ENCODE measurements around the gene KMT2D. TPM values are rescaled to one million over a fixed set of nuclear protein-coding genes. Genes with fewer than 3 reads are reported as not detected.

Gene KMT2D, protein sequence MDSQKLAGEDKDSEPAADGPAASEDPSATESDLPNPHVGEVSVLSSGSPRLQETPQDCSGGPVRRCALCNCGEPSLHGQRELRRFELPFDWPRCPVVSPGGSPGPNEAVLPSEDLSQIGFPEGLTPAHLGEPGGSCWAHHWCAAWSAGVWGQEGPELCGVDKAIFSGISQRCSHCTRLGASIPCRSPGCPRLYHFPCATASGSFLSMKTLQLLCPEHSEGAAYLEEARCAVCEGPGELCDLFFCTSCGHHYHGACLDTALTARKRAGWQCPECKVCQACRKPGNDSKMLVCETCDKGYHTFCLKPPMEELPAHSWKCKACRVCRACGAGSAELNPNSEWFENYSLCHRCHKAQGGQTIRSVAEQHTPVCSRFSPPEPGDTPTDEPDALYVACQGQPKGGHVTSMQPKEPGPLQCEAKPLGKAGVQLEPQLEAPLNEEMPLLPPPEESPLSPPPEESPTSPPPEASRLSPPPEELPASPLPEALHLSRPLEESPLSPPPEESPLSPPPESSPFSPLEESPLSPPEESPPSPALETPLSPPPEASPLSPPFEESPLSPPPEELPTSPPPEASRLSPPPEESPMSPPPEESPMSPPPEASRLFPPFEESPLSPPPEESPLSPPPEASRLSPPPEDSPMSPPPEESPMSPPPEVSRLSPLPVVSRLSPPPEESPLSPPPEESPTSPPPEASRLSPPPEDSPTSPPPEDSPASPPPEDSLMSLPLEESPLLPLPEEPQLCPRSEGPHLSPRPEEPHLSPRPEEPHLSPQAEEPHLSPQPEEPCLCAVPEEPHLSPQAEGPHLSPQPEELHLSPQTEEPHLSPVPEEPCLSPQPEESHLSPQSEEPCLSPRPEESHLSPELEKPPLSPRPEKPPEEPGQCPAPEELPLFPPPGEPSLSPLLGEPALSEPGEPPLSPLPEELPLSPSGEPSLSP (N-terminal part only)
- 10 to 100 TPM; 47.8 to 69.3 (median 51.7) TPM for polyA plus RNA-seq (ENCODE audit: insufficient read depth in 1 of 5, insufficient read length in 5 of 5, low replicate concordance in 1 of 5)
- long read RNA-seq, donor 1, partial matches to known transcripts: 46 of 54 reads
- long read RNA-seq, donor 1, other reads (novel, unspliced or antisense): 5 of 54 reads
- long read RNA-seq, donor 2, partial matches to known transcripts: 0 of 1 reads
- long read RNA-seq, donor 2, other reads (novel, unspliced or antisense): 0 of 1 reads
- long read RNA-seq, donor 3, partial matches to known transcripts: 6 of 9 reads
- long read RNA-seq, donor 3, other reads (novel, unspliced or antisense): 0 of 9 reads
- long read RNA-seq, donor 4, partial matches to known transcripts: 7 of 8 reads
- long read RNA-seq, donor 4, other reads (novel, unspliced or antisense): 0 of 8 reads
- long read RNA-seq, donor 5, partial matches to known transcripts: 13 of 13 reads
- long read RNA-seq, donor 5, other reads (novel, unspliced or antisense): 0 of 13 reads
- long read RNA-seq, donor 6, partial matches to known transcripts: 11 of 15 reads
- long read RNA-seq, donor 6, other reads (novel, unspliced or antisense): 0 of 15 reads
- long read RNA-seq, donor 7, partial matches to known transcripts: 30 of 30 reads
- long read RNA-seq, donor 7, other reads (novel, unspliced or antisense): 0 of 30 reads
- long read RNA-seq, donor 8: 0 reads

DNA sequence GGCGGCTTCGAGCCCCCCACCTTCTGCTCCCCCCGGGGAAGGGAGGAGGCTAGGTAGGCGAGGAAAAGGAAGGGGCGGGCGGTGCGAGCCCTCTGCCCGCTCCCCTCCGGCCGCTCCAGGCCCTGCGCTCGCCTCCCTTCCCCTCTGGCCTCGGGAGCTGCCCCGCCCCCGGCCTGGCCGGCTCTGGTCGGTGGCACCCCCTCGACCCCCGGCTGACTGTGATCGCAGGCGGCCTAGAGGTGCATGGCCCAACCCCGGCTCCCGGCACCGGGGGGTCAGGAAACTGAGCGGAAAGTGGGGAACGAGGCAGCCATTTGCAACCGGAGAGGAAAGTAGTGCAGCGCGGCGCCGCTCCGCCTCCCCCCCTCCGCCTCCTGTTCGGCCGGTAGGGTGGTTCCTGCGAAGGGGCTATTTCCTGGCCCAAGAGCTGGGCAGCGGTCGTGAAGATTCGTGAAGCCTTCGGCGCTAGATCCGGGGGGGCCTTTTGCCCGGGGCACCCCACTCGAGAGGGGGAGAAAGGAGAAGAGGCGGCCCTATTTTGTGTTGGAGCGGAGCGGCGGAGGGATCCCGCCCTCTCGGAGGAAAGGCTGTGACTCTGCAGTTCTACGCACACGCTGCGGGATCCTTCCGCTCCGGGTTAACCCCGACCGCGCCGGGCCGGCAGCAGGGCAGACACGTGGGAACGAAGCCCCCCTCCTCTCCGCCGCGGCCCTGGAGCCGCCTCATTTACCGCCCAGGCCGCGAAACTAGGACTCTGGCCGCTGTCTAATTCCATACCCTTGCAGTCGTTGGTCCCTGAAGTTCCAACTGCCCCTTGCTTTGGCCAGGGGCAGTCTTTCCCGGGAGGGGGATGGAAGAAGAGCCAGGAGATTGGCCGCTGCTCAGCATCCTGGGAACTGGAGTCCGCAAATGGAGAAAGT, at the start of gene KMT2D:
Gene KMT2D, minus strand, starts transcription at position 558 of the 920 bp plus-strand sequence. CDS start 5,470 bp downstream, outside the sequence.
- DNase-seq: peak; percentile 94 to 97

DNA sequence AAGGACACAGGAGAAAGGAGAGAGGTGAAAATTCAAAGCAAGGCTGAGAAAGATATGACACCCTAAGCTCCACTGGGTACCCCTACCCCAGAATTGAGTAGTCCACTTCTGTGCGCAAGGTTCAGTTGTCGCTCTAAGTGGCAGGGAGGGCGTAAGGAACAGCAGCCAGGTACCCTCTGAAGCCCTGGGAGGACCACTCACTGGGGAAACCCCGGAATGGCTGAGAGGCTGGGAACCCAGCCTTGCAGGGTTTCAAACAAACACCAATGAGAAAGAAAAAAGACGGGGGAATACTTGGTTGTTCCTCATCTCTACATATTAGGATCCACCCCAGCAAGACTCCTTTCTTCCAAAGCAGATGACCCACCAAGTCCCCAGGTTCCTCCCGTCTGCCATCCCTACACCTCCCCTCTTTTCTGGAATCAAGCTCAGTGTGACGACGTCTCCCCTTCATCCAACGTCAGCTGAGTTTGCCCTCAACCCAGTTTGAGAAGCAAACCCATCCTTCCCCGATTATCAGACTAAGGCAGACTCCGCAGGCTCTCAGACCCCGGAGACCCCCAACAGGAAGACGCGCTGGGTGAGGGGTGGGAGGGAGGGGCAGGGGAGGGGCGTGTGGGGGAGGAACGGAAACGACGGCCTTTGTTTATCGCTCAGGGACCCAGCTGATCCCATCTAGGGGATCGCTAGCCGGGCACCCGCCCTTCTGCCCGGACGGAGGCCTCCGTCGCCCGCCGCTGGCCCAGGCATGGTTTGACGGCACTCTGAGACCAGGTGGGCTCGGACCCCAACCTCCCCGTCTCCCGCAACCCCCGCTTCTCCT, 49.3 kb upstream of the KMT2D start:
- peak in 1 of 2 donors; percentile 60 for DNase-seq

DNA sequence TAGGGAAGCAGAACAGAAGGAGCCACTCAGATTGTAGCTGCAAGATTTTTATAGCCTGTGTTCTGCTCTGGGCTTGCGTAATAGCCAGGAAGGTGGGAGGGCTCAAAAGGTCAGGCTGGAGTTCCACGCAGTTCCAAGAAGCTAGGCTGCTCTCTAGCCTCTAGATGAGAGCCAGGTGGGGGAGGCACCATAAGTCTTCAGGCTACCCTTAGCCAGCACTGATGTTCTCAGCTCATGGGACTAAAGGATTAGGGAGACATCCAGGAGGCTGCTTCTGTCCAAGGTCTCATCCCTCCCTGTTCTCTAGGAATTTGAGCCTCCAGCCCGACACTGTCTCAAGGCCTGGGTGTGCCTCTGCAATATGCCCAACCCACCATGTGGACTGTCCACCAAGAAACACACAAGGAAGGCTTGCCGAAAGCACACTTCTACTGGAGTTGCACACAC, 48.4 kb upstream of the KMT2D start:
- no peak for DNase-seq

DNA sequence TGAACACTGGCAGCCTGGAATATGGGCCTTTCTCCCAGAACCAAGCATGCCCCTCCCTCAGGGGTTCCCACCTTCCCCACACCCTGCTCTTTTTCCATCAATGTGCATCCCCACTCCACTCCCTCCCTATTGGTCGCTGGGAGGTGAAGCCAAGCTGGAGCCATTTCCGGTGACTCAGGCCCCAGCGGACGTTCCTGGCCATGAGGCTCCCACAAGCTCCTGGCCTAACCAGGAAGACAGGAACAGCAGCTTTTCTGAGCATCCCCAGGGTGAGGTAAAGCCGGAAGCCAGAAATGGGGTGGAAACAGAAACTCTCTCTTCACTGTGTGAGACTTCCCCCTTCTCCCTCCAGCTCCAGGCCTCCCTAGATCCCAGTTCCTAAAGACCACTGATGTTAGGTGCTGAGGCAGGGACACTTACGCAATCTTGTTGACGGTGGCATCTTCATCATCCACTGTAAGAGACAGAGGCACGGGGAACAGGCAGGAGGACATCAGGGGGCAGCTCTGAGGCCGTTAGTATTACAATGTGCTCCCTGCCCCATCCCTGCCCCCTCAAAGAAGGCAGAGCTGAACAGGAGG, 45.0 kb upstream of the KMT2D start:
- DNase-seq: no peak

DNA sequence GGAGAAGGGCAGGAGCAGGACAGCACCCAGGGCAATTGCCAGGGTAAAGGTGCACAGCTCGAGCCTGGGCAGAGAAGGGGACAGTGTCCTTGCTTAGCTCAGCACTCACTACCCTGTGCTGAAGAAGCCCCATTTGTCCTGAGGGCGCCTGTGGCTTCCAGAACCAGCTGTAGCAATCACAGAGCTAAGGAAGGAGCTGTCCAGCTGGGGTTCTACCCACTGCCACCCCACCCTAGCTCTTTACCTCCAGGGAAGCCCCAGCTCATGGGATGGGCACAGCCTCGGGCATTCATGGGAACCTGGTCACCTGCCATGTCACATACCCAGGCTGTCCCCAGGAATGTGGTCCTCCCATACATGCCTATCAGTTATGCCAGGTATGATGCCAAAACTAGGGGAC, 44.2 kb upstream of the KMT2D start:
- DNase-seq: no peak

DNA sequence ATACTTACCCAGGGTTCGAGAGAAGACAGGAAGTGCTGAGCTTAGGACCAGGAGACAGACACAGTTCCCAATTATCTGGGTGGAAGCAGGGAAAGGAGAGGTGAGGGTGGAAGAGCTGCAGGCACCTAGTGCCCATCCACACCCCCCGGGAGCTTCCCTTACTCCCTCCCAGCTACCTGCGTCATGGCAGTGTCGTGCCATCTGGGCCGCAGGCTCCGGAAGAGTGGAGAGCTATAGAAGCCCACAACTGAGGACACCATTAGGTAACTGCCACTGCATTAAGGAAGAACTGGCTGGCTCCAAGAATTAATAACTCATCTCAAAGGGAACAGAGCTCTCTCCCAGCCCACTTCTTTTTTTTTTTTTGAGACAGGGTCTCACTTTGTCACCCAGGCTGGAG, 39.8 kb upstream of the KMT2D start:
- DNase-seq: no peak

DNA sequence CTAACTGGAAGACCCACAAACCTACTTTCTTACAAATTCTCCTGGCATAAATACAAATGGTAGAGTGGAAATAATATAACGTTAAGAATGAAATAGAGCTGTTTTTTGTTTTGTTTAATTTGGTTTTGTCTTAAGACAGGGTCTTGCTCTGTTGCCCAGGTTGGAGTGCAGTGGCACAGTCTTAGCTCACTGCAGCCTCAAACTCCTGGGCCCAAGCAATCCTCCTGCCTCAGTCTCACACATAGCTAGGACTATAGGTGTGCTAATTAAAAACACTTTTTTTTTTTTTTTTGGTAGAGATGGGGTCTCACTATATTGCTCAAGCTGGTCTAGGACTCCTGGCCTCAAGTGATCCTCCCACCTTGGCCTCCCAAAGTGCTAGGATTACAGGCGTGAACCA, 38.1 kb upstream of the KMT2D start:
- no peak for DNase-seq

DNA sequence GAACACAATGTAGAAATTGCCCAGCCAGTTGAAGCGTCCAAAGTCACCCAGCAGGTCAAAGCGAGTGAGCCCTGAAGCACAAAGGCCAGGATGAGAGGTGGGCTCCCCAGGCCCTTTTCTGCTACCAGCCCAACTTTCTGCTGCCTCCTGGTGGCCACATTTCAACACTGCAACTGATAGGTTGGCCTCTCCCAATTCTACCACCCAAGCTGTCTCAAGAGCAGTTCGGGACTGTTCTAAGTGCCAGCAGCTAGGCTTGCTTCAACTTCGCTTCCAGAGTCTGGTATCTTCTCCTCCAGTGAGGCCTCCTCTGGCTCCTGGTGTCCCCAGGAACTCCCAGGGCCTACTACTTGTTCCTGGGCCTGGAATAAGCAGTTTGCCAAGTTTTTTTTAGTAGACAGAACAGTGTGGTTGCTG, 37.4 kb upstream of the KMT2D start:
- DNase-seq: no peak

DNA sequence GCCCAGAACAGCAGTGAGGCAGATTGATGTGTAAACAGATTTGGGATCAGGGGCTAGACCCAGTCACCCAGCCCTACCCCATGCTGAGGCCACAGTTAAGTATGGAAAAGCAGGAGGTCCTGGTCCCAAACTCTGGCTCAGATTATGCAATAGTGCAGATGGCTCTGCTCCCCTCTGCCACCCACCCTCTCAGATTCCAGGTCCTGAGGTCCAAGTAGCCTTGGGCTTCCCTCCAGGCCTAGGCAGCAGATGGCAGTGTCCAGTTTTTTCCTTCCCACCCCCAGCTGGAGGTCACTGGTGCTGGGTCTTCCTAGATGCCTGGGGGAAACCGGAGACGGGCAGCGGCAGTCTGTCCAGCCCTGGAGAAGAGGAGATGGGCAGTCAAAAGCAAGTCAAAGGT, 36.8 kb upstream of the KMT2D start:
- DNase-seq: no peak

DNA sequence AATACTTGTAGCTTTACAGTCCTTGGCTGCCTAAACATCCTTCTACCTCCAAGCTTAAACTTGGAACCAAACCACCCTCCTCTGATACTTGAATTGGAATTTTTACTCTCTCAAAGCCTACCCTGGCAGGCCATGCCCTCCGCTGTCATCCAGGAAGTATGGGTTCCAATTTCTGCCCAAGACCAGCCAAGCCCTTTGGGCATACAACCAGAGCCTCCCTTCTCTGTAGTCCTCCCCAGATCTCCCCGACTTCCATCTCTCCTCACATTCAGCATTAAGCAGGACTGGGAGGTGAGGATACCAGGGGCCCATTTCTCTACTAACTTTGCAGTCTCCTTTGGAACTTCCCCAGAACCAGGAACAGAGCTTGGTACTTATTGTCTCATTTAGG, 34.4 kb upstream of the KMT2D start:
- DNase-seq: no peak

DNA sequence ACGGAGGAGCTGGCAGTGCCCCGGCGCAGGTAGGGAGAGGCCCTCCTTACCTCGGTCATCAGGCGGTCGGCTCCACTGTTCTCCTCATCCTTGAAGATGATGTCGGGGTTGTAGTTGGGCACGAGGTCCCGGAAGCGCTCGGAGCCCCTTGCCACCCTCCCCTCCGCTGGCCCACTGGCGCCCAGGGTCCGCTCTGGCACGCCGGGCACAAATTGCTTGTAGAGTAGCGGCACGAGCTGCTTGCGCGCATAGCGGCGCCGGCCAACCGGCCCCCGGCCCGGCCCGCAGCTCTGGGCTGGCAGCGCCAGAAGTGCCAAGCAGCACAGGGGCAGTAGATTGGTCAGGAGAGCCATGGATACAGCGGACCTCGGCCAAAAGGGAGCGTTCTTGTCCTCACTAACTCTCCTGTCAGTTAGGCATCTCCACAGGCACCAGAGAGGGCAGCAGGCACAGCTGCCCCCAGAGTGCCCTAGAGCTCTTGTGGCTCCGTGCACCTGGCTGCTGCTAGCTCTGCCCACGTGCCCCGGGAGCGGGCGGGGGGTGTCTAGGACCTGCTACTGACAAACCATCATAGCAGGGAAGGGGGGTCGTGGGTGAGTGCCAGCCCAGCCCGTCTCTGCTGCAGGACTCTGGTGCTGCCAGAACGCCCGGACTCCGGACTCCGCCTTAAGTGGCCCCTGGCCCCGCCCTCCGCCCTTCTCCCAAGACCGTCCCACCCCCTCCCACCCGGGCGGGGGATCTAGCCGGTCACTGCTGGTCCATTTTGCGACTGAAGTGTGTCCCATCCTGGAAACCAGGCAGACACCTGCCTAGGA, 33.8 kb upstream of the KMT2D start, which contains the start of gene DHH:
Gene DHH, minus strand, starts transcription at position 642 of the 815 bp plus-strand sequence. Its CDS starts 289 bp downstream, at position 353.
- no peak for DNase-seq

DNA sequence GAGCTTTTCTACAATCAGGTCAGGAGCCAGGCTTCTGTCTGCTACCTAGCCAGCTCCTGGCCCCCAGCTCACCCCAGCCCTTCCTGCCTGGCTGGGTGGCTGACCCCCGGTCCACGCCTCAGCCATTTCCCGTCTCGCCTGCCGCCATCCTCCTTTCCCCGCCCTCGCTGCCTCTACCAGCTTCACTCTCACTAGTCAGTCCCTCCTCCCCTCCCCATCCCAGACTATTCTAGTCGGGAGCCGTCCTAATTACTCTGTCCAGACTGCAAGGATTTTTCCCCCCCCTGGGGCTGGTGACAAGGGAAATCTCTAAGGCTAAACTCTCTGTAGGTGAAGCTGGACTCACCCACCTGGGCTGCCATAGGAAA, 33.2 kb upstream of the KMT2D start:
- no peak for DNase-seq

DNA sequence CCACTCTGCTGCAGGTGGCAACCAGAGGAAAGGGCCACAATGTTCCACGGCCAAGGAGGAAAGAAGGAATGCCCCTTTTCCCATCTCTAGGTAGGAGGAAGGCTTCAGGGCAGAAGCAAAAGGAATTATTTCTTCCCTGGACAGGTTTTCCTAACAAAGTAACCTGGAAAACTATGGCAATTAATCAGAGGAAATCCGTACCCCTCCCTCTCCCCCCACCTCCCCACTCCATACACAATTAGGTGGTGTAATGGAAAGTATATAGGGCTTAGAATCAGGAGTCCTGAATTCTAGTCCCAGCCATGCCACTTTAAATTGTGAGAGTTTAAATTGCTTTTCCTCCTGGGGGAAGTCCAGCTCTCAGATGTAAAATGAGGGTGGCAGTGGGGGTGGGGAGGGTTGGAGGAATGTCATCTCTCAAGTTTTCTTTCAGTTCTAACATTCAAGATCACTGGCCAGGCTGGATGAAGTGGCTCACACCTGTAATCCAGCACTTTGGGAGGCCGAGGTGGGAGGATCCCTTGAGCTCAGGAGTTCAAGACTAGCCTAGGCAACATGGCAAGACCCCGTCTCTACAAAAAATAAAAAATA, 32.3 kb upstream of the KMT2D start:
- no peak for DNase-seq

DNA sequence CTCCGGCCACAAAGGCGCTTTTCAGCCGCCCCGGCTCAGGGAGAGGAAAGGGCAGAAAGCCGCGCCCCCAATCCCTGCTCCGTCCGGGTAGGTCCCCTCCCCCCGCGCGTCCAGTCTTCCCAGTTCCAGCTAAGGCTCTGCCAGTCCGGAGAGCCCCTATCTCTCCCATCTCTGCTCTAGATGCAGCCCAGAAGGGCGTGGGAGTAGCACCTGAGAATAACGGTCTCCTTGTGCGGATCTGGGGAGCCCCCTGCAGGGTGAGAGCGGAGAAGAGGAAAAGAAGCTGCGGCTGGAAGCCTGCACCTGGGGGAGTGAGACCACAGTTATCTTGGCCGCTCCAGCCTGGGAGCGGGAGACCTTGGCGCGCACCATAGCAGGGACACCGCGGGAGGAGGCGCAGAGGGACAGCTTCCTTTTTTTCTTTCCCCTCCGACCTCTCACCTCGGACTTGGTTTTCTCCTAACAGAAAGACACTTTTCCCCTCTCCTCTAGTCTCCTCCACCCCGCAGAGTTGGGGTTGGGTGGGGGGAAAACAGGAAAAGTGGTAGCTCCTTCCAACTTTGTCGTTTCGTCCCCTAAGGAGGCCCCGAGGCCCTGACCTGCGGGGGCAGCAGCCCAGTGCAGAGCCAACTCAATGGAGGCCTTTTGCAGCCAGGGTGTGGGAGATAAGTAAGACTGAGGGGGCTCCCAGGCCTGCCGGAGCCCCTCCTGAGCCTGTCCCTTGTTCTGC, 31.7 kb upstream of the KMT2D start:
- no peak for DNase-seq

DNA sequence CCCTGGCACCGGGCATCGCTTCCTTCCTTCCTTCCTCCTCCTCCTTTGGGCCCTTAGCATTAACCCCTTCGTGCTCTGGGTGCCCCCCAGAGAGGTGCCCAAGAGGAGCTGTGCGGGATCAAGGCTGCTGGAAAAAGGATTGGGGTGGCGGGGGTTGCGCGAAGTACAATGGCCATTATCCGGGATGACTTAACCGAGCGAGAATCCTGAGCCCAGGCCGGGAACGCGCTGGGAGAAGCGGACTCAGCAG, 31.2 kb upstream of the KMT2D start:
- no peak for DNase-seq

DNA sequence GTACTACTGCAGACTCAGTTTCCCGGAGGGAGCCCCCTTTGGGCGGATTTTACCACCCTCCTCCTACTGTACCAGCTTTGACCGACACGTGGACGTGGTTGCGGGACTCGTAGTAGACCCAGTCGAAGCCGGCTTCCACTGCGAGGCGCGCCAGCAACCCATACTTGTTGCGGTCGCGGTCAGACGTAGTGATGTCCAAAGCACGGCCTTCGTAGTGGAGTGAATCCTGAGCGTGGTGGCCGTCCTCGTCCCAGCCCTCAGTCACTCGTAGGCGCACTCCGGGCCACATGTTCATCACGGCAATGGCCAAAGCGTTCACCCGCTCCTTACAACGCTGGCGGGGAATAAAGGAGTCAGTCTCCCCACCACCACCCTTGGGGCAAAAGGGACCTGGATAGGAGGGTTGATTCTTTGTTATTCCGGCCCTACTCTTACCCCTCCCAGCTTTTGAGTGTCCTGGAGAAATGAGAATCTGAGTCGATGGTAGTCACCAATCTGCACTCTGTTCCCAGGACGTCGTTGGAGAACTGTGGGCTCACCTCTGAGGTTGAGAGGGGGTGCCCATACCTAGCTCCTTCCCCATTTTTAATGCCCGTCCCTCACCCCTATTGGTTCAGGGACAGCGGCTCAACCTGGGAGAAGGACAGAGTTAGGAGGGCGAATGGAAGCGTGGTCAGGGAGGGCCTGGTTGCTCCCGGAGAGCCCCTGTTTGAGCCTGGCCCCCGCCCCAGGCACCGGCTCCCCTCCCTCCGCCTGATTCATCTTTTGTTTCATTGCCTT, 30.7 kb upstream of the KMT2D start:
- no peak for DNase-seq

All from right lung (tissue), 10 donors.